ENCODE data around the gene MRFAP1.

DNA sequence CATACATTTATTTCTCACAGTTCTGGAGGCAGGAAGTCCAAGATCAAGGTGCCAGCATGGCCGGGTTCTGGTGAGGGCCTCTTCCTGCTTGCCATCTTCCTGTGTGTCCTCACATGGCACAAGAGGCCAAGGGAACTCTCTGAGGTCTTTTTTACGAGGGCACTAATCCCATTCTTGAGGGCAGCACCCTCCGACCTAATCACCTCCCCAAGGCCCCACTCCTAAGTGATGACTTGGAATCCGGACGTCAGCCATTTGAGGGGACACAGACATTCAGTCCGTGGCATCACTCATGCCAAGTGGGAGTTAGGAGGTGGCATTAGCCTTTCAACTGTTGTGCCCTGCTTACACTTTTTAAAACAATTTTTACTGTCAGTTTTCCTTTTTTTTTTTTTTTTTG, 38.2 kb upstream of the MRFAP1 start:
- TF ChIP-seq, protein P1, sequence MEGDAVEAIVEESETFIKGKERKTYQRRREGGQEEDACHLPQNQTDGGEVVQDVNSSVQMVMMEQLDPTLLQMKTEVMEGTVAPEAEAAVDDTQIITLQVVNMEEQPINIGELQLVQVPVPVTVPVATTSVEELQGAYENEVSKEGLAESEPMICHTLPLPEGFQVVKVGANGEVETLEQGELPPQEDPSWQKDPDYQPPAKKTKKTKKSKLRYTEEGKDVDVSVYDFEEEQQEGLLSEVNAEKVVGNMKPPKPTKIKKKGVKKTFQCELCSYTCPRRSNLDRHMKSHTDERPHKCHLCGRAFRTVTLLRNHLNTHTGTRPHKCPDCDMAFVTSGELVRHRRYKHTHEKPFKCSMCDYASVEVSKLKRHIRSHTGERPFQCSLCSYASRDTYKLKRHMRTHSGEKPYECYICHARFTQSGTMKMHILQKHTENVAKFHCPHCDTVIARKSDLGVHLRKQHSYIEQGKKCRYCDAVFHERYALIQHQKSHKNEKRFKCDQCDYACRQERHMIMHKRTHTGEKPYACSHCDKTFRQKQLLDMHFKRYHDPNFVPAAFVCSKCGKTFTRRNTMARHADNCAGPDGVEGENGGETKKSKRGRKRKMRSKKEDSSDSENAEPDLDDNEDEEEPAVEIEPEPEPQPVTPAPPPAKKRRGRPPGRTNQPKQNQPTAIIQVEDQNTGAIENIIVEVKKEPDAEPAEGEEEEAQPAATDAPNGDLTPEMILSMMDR (IDR thresholded peaks at IDR 0.05): no peak
- no peak for TF ChIP-seq POLR2A (IDR thresholded peaks at IDR 0.05)
